Measurements from ENCODE around the gene PPT1.

PPT1 gene

GRCh38 chr1:40030528-40031135, 66.4 kb downstream of the PPT1 start:
- no peak for DNase-seq (ENCODE audit: low read depth in 2 of 2)

DNA sequence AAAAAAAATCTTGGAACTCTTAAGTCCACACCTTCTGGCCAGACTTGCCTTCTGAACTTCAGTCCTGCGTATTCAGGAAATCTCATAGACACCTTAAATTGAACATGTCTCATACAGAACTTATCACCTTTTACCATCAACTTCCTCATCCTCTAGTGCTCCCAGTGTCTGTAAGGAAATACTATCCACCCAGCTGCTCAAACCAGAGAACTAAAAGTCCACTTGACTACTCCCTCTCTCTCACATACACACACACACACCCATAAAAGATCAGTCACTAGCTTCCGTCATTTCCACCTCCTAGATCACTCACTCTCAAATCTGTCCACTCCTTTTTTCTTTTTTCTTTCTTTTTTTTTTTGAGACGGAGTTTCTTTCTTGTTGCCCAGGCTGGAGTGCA, 67.4 kb downstream of the PPT1 start:
- DNase-seq (ENCODE audit: low read depth in 2 of 2): no peak

GRCh38 chr1:40027647-40028046, 69.4 kb downstream of the PPT1 start:
- no peak for DNase-seq (ENCODE audit: low read depth in 2 of 2)

- DNase-seq (ENCODE audit: low read depth in 2 of 2): no peak
These were observed 72.4 kb downstream of the PPT1 start for GRCh38 chr1:40024671-40025070.

- DNase-seq (ENCODE audit: low read depth in 2 of 2): no peak
These were observed 73.6 kb downstream of the PPT1 start for GRCh38 chr1:40023379-40023944.
